Measurements from ENCODE around the gene RASAL2.

DNA sequence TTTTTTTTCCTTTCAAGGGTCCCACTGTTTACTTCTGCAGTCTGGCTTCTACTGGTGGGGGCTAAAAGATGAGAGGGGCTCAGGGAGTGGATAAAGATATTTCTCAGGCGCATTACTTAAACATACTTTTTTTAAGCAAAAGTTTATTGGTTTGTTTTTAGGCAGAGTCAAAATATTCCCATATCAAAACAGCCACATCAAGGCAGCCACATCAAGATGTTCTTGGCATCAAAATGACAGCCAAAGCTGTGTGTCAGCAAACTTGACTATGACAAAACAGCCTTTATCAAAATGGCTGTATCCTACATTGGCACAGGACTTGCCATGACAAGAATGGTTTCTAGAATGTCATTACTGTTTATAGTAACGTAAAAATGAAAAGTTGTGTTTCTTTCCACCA, 22.1 kb upstream of the RASAL2 start:
- TF ChIP-seq BHLHE40 (IDR thresholded peaks at IDR 0.05; ENCODE audit: borderline replicate concordance): no peak
- no peak for TF ChIP-seq SP1 (IDR thresholded peaks at IDR 0.05)
- TF ChIP-seq LEF1 (IDR thresholded peaks at IDR 0.05; ENCODE audit: borderline replicate concordance): no peak
- no peak for TF ChIP-seq FOXA1 (IDR thresholded peaks at IDR 0.05)
- TF ChIP-seq ZNF384 (IDR thresholded peaks at IDR 0.05): no peak
- no peak for TF ChIP-seq ARNT (IDR thresholded peaks at IDR 0.05)
- no peak for TF ChIP-seq FOXM1 (IDR thresholded peaks at IDR 0.05; ENCODE audit: borderline replicate concordance)
- no peak for TF ChIP-seq TARDBP (IDR thresholded peaks at IDR 0.05)
- TF ChIP-seq NFRKB (IDR thresholded peaks at IDR 0.05): no peak
- no peak for TF ChIP-seq CTBP1 (IDR thresholded peaks at IDR 0.05; ENCODE audit: borderline replicate concordance)
- TF ChIP-seq, protein P1, sequence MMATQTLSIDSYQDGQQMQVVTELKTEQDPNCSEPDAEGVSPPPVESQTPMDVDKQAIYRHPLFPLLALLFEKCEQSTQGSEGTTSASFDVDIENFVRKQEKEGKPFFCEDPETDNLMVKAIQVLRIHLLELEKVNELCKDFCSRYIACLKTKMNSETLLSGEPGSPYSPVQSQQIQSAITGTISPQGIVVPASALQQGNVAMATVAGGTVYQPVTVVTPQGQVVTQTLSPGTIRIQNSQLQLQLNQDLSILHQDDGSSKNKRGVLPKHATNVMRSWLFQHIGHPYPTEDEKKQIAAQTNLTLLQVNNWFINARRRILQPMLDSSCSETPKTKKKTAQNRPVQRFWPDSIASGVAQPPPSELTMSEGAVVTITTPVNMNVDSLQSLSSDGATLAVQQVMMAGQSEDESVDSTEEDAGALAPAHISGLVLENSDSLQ (IDR thresholded peaks at IDR 0.05): no peak
- TF ChIP-seq ELF4 (IDR thresholded peaks at IDR 0.05): no peak
- no peak for TF ChIP-seq FOXK2 (IDR thresholded peaks at IDR 0.05)
- no peak for TF ChIP-seq SUZ12 (IDR thresholded peaks at IDR 0.05)

All from HEK293T (cell line).